HepG2 (cell line): ENCODE data around the gene HCRT. TPM values are rescaled to one million over a fixed set of nuclear protein-coding genes. Genes with fewer than 3 reads are reported as not detected.
A peak's percentile ranks its signal among the peaks of the same experiment; 100 is the strongest.

Experiments
- ATM ChIP-seq: fragments of 450-650 bp; IDR thresholded peaks from 2 replicates; pipeline ENCODE4 v1.7.1; 2017; ENCODE audit warnings: mild to moderate bottlenecking, borderline replicate concordance
- CEBPG ChIP-seq: IDR thresholded peaks from 2 replicates; pipeline ENCODE4 v1.6.1; 2016
- MXD4 ChIP-seq: IDR thresholded peaks from 2 replicates; pipeline ENCODE4 v1.6.1; 2016; ENCODE audit warnings: mild to moderate bottlenecking, missing biosample characterization, missing genetic modification reagents
- NFYC ChIP-seq: IDR thresholded peaks from 2 replicates; pipeline ENCODE4 v1.6.1; 2016; ENCODE audit warnings: missing genetic modification reagents, missing compliant biosample characterization
- PRPF4 ChIP-seq: fragments of 200-400 bp; formaldehyde crosslinking; IDR thresholded peaks from 2 replicates; pipeline ENCODE4 v1.6.1; 2016; ENCODE audit warnings: low read length, low read depth; ENCODE audit not compliant: poor library complexity, severe bottlenecking
- RARG ChIP-seq: sonication (generic); formaldehyde crosslinking; IDR thresholded peaks from 2 replicates; pipeline ENCODE4 v1.4.0; 2020; ENCODE audit warnings: low read depth, mild to moderate bottlenecking, missing genetic modification reagents
- RFX5 ChIP-seq: IDR thresholded peaks from 2 replicates; pipeline ENCODE4 v1.6.1; 2011; ENCODE audit warnings: low read depth, low read length, improper control_type of control experiment
- SRSF1 ChIP-seq: fragments of 200-400 bp; formaldehyde crosslinking; optimal IDR thresholded peaks from 2 replicates; pipeline ENCODE3; 2017; ENCODE audit warnings: mild to moderate bottlenecking, low read depth, low read length, moderate library complexity
- TGIF2 ChIP-seq: IDR thresholded peaks from 2 replicates; pipeline ENCODE4 v1.6.1; 2016; ENCODE audit warnings: control low read depth, missing compliant biosample characterization
- ZFP41 ChIP-seq: sonication (generic); formaldehyde crosslinking; IDR thresholded peaks from 2 replicates; pipeline ENCODE4 v1.4.0; 2020; ENCODE audit warnings: mild to moderate bottlenecking, missing genetic modification reagents, borderline replicate concordance
- ZNF235 ChIP-seq: sonication (generic); formaldehyde crosslinking; IDR thresholded peaks from 2 replicates; pipeline ENCODE4 v1.8.1; 2023; ENCODE audit warnings: mild to moderate bottlenecking, missing genetic modification reagents, borderline replicate concordance
- ZNF317 ChIP-seq: sonication (generic); formaldehyde crosslinking; IDR thresholded peaks from 2 replicates; pipeline ENCODE4 v1.5.0; 2020; ENCODE audit warnings: mild to moderate bottlenecking, missing genetic modification reagents
- ZNF556 ChIP-seq: sonication (generic); formaldehyde crosslinking; IDR thresholded peaks from 2 replicates; pipeline ENCODE4 v1.4.0; 2020; ENCODE audit warnings: mild to moderate bottlenecking, missing genetic modification reagents, borderline replicate concordance
- polyA plus RNA-seq, 8 experiments: library from polyadenylated mRNA; depleted of rRNA in 3 of 8; stranded (reverse) in 7 of 8; unstranded in 1 of 8; fragments of >200 nt; fragmentation: Illumina TruSeq in 4 of 8; extraction: Trizol in 4 of 8; gene quantifications; 2 replicates each; pipeline versions ENCODE4 v1.2.1 to v1.2.3, GENCODE V29; 2011 to 2016; ENCODE audit warnings: low read depth in 4 of 8, missing spikeins in 1 of 8, mixed read lengths in 1 of 8; ENCODE audit not compliant: insufficient read depth in 1 of 8
- total RNA-seq, 5 experiments: library from RNA; depleted of rRNA; stranded (reverse); fragments of >200 nt; fragmentation: Illumina TruSeq; extraction: Trizol; gene quantifications; 2 replicates each; pipeline ENCODE4 v1.2.3, GENCODE V29; 2016; ENCODE audit warnings: low read depth in 1 of 5
- TF ChIP-seq, protein P1 (sequence below): sonication (generic); formaldehyde crosslinking; IDR thresholded peaks from 2 replicates; pipeline ENCODE4 v1.8.1; 2023; ENCODE audit warnings: missing genetic modification reagents, mild to moderate bottlenecking, borderline replicate concordance
- TF ChIP-seq, protein P2 (sequence below): fragments of 450-650 bp; IDR thresholded peaks from 2 replicates; pipeline ENCODE4 v1.6.1; 2016
- TF ChIP-seq, protein P3 (sequence below): sonication (generic); formaldehyde crosslinking; conservative IDR thresholded peaks from 2 replicates; pipeline ENCODE4 v1.8.0; 2022; ENCODE audit warnings: mild to moderate bottlenecking, moderate library complexity, missing genetic modification reagents
- TF ChIP-seq, protein P4 (sequence below), 2 experiments: sonication (generic) in 1 of 2; formaldehyde crosslinking in 1 of 2; IDR thresholded peaks; 2 replicates each; pipeline versions ENCODE4 v1.4.0 to v1.6.1; 2016 to 2020; ENCODE audit warnings: borderline replicate concordance in 1 of 2, low read depth in 1 of 2, mild to moderate bottlenecking in 1 of 2, missing genetic modification reagents in 1 of 2
- TF ChIP-seq, protein P5 (sequence below): IDR thresholded peaks from 2 replicates; pipeline ENCODE4 v1.6.1; 2016; ENCODE audit warnings: missing genetic modification reagents, missing compliant biosample characterization

Gene HCRT
- total and polyA plus RNA-seq, 2 of the 13 experiments (the other 11 are each of a cell fraction or from before 2014, with no cell fraction given), result not detected

DNA sequence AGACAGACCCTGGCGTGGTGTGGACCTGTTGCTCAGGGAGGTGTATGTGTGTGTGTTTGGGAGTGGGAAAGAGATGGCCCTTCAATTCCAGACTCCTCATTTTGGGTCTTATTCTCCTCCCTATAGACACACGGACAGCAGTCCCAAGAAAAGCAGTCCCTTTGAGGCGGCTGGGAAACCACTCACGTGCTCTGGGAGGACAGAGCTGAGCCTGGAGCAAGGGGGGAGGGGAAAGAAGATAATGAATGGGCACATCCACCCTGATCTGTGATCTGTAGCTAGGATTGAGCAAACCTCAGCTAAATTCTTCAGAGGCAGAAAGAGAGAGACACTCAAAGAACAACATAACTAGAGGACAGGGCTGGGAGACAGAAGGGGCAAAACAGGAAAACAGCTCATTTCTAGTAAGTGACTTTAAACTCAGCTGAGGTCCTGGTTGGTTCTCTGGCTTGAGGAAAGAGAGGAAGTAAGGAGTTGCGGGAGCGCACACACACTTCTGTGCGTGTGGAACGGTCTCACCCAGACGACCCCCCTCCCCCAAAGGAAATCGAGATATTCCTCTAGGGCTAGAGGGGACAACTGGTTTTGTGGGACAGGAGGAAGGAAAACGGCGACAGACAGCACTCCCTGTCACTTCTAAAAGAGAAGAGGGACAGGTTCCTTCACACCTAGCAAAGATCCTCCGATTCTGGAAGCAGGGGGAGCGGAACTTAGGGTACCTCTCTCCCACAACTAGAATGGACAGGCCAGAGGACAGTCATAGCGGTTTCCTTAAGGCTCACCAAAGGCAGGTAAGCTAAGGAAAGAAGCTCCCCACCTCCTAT is 31.1 kb downstream of the HCRT start (continued):
- TF ChIP-seq, protein P1, sequence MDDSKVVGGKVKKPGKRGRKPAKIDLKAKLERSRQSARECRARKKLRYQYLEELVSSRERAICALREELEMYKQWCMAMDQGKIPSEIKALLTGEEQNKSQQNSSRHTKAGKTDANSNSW (CRISPR knock-in tag), result peak; percentile 25; the same call in 1 of the 2 replicates
- TF ChIP-seq, protein P2, sequence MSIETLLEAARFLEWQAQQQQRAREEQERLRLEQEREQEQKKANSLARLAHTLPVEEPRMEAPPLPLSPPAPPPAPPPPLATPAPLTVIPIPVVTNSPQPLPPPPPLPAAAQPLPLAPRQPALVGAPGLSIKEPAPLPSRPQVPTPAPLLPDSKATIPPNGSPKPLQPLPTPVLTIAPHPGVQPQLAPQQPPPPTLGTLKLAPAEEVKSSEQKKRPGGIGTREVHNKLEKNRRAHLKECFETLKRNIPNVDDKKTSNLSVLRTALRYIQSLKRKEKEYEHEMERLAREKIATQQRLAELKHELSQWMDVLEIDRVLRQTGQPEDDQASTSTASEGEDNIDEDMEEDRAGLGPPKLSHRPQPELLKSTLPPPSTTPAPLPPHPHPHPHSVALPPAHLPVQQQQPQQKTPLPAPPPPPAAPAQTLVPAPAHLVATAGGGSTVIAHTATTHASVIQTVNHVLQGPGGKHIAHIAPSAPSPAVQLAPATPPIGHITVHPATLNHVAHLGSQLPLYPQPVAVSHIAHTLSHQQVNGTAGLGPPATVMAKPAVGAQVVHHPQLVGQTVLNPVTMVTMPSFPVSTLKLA, result no peak
- TF ChIP-seq, protein P3, sequence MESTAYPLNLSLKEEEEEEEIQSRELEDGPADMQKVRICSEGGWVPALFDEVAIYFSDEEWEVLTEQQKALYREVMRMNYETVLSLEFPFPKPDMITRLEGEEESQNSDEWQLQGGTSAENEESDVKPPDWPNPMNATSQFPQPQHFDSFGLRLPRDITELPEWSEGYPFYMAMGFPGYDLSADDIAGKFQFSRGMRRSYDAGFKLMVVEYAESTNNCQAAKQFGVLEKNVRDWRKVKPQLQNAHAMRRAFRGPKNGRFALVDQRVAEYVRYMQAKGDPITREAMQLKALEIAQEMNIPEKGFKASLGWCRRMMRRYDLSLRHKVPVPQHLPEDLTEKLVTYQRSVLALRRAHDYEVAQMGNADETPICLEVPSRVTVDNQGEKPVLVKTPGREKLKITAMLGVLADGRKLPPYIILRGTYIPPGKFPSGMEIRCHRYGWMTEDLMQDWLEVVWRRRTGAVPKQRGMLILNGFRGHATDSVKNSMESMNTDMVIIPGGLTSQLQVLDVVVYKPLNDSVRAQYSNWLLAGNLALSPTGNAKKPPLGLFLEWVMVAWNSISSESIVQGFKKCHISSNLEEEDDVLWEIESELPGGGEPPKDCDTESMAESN, result 0 out of 2 replicates have a peak, but pooled peaks have one; percentile 35
- peak; percentile 33; the same call in 1 of the 2 replicates for TF ChIP-seq NFYC (CRISPR knock-in tag)
- peak; percentile 35; the same call in 1 of the 2 replicates for TF ChIP-seq CEBPG (CRISPR knock-in tag)
- TF ChIP-seq ATM, result no peak
- TF ChIP-seq ZNF317 (CRISPR knock-in tag), result 0 out of 2 replicates have a peak, but pooled peaks have one; percentile 21
- peak; percentile 67; the same call in 1 of the 2 replicates for TF ChIP-seq ZNF235 (CRISPR knock-in tag)
- TF ChIP-seq ZFP41 (CRISPR knock-in tag), result no peak
- TF ChIP-seq TGIF2 (CRISPR knock-in tag), result no peak
- TF ChIP-seq RFX5, result no peak
- TF ChIP-seq PRPF4, result peak; percentile 22
- no peak for TF ChIP-seq SRSF1
- TF ChIP-seq, protein P4, sequence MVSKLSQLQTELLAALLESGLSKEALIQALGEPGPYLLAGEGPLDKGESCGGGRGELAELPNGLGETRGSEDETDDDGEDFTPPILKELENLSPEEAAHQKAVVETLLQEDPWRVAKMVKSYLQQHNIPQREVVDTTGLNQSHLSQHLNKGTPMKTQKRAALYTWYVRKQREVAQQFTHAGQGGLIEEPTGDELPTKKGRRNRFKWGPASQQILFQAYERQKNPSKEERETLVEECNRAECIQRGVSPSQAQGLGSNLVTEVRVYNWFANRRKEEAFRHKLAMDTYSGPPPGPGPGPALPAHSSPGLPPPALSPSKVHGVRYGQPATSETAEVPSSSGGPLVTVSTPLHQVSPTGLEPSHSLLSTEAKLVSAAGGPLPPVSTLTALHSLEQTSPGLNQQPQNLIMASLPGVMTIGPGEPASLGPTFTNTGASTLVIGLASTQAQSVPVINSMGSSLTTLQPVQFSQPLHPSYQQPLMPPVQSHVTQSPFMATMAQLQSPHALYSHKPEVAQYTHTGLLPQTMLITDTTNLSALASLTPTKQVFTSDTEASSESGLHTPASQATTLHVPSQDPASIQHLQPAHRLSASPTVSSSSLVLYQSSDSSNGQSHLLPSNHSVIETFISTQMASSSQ (IDR thresholded peaks at IDR 0.05; ENCODE audit: low read depth), result no peak
- TF ChIP-seq, protein P4 (CRISPR knock-in tag; IDR thresholded peaks at IDR 0.05; ENCODE audit: borderline replicate concordance), result no peak
- no peak for TF ChIP-seq ZNF556
- no peak for TF ChIP-seq RARG (CRISPR knock-in tag)
- TF ChIP-seq MXD4 (CRISPR knock-in tag), result peak; percentile 82; the same call in 1 of the 2 replicates
- TF ChIP-seq, protein P5, sequence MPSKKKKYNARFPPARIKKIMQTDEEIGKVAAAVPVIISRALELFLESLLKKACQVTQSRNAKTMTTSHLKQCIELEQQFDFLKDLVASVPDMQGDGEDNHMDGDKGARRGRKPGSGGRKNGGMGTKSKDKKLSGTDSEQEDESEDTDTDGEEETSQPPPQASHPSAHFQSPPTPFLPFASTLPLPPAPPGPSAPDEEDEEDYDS (CRISPR knock-in tag), result 0 out of 2 replicates have a peak, but pooled peaks have one; percentile 0
